SK-N-SH treated with all-trans-retinoic acid at 6 μM for 48 hours (cell line): Measurements from ENCODE around the gene EPHB2.

Experiments used
- PATZ1 ChIP-seq: fragments of 250-450 bp; sonication (Bioruptor Pico); IDR thresholded peaks from 2 replicates; pipeline ENCODE4 v1.8.0; 2020; ENCODE audit warnings: mild to moderate bottlenecking, moderate library complexity, borderline replicate concordance
- POU6F1 ChIP-seq: fragments of 250-450 bp; sonication (Bioruptor Pico); IDR thresholded peaks from 2 replicates; pipeline ENCODE4 v1.8.0; 2021; ENCODE audit warnings: low read depth, mild to moderate bottlenecking, moderate library complexity, borderline replicate concordance
- TCF4 ChIP-seq: fragments of 250-450 bp; sonication (Bioruptor Pico); IDR thresholded peaks from 2 replicates; pipeline ENCODE4 v1.8.0; 2021; ENCODE audit warnings: mild to moderate bottlenecking, moderate library complexity, borderline replicate concordance
- ZFP3 ChIP-seq: fragments of 250-450 bp; sonication (Bioruptor Pico); IDR thresholded peaks from 2 replicates; pipeline ENCODE4 v1.5.0; 2020; ENCODE audit warnings: mild to moderate bottlenecking, moderate library complexity

- TF ChIP-seq POU6F1 (CRISPR knock-in tag) (no peak), TCF4 (no peak), PATZ1 (CRISPR knock-in tag) (no peak), ZFP3 (CRISPR knock-in tag) (no peak)
These were observed 63.6 kb downstream of the EPHB2 start for GRCh38 chr1:22773981-22774832.
